Smooth muscle cell (in vitro differentiated cells): Measurements from ENCODE around the gene ABTB1. TPM values are rescaled to one million over a fixed set of nuclear protein-coding genes. Genes with fewer than 3 reads are reported as not detected.

Source experiments
- DNase-seq: peaks from one replicate; lab custom pipeline; 2025; ENCODE audit not compliant: unreplicated experiment; lab: John Stamatoyannopoulos, UW
- H2AFZ ChIP-seq: fragments of 200-600 bp; sonication (generic); 2 replicates; pipeline ENCODE4 v1.6.0; 2016; ENCODE audit warnings: antibody characterized with exemption, low read depth, mild to moderate bottlenecking
- H3F3A ChIP-seq: fragments of 200-600 bp; sonication (generic); 2 replicates; pipeline ENCODE4 v1.6.0; 2017; ENCODE audit warnings: antibody characterized with exemption, low read depth
- H3K27ac ChIP-seq: fragments of 200-600 bp; sonication (generic); 2 replicates; pipeline ENCODE4 v1.5.1; 2016; ENCODE audit warnings: low read depth, mild to moderate bottlenecking
- H3K27me3 ChIP-seq: fragments of 200-600 bp; sonication (generic); 2 replicates; pipeline ENCODE4 v1.6.1; 2016; ENCODE audit warnings: low read depth, mild to moderate bottlenecking
- H3K36me3 ChIP-seq: fragments of 200-600 bp; sonication (generic); 2 replicates; pipeline ENCODE4 v1.5.1; 2016; ENCODE audit warnings: low read depth
- H3K4me1 ChIP-seq: fragments of 200-600 bp; sonication (generic); 2 replicates; pipeline ENCODE4 v1.5.1; 2016; ENCODE audit warnings: low read depth
- H3K4me2 ChIP-seq: fragments of 200-600 bp; sonication (generic); 2 replicates; pipeline ENCODE4 v1.6.0; 2016; ENCODE audit warnings: mild to moderate bottlenecking
- H3K4me3 ChIP-seq: fragments of 200-600 bp; sonication (generic); 2 replicates; pipeline ENCODE4 v1.5.1; 2016; ENCODE audit warnings: mild to moderate bottlenecking
- H3K79me2 ChIP-seq: fragments of 200-600 bp; sonication (generic); 2 replicates; pipeline ENCODE4 v1.6.0; 2016; ENCODE audit warnings: low read depth, mild to moderate bottlenecking
- H3K9ac ChIP-seq: fragments of 200-600 bp; sonication (generic); 2 replicates; pipeline ENCODE4 v1.6.0; 2016; ENCODE audit warnings: low read depth
- H3K9me3 ChIP-seq: fragments of 200-600 bp; sonication (generic); replicated peaks from 2 replicates; pipeline ENCODE4 v1.5.1; 2016; ENCODE audit warnings: low read depth
- H4K20me1 ChIP-seq: fragments of 200-600 bp; sonication (generic); 2 replicates; pipeline ENCODE4 v1.6.0; 2016; ENCODE audit warnings: low read depth
- WGBS: methylation state at CpG from one replicate; pipeline ENCODE4 v1.1.7; 2016; ENCODE audit warnings: low lambda C conversion rate; 5-methylcytosine and 5-hydroxymethylcytosine counted together
- polyA plus RNA-seq: library from polyadenylated mRNA; unstranded; fragments of >200 nt; fragmentation: Nextera tagmentation; extraction: Ambion mirVana; gene quantifications from 2 replicates; pipeline ENCODE4 v1.2.1, GENCODE V29; 2016
- total RNA-seq: library from RNA; depleted of rRNA; stranded (reverse); fragments of >200 nt; gene quantifications from 2 replicates; pipeline ENCODE4 v1.2.3, GENCODE V29; 2014
- TF ChIP-seq, protein P1 (sequence below): fragments of 200-600 bp; sonication (generic); IDR thresholded peaks from 2 replicates; pipeline ENCODE4 v1.5.1; 2017; ENCODE audit warnings: borderline replicate concordance, mild to moderate bottlenecking, antibody characterized with exemption; ENCODE audit not compliant: insufficient read depth, poor library complexity, severe bottlenecking

ABTB1 gene
- total and polyA plus RNA-seq, 2 experiments from 2014 or later = 2.8 to 17.9 TPM

DNA sequence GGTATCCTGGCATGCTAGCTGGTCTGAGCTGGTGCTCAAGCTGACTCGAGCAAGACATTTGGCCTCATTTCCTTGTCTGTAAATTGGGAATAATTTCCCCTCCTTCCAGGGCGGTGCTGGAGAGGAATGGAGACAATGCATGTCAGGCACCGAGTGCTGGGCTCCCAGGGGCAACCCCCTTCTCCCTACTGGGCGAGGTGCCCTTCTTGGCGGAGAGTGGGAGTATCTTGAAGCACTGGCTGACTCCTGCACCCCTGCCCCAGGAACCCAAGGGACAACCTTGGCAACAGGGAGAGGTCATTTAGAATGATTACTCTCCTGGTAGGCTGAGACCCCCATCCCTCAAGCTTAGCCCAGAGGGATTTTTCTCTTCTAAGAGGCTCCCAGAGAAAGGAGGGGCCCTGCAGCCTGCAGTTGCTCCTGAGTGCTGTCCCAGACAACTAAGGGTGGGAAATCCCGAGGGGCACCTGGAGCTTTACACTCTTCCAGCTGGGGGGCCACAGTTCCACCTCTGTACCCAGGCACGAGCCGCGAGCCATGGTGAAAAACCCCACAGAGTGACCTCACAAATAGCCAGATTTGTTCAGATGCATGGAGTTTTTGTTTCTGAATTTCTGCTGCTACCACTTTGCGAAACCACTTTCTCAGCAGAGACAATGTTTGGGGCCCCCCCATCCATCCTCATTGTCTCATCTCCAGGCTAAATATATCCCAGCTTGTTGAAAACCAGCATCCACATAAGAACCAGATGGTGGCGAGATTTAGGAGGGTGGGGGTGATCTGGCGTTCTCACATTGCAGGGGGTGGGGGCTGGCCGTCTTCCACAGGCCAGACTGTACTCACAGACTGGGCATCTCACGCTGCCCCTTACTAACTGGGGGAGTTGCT, 44.8 kb downstream of the ABTB1 start:
- Histone ChIP-seq H3K36me3 (no peaks in the 10 kb centered on the region), H3F3A (no peaks in the 10 kb centered on the region), H3K4me1 (no peaks in the 10 kb centered on the region), H3K9ac (no peak overlapping the region), H2AFZ (no peak overlapping the region), H3K4me3 (no peak overlapping the region), H3K4me2 (no peak overlapping the region), H4K20me1 (no peaks in the 10 kb centered on the region), H3K9me3 (no peaks in the 10 kb centered on the region), H3K79me2 (no peaks in the 10 kb centered on the region), H3K27ac (no peak overlapping the region), H3K27me3 (no peaks in the 10 kb centered on the region)
- WGBS = 80% methylated on average over 14 of the region's 14 CpGs
- TF ChIP-seq, protein P1, sequence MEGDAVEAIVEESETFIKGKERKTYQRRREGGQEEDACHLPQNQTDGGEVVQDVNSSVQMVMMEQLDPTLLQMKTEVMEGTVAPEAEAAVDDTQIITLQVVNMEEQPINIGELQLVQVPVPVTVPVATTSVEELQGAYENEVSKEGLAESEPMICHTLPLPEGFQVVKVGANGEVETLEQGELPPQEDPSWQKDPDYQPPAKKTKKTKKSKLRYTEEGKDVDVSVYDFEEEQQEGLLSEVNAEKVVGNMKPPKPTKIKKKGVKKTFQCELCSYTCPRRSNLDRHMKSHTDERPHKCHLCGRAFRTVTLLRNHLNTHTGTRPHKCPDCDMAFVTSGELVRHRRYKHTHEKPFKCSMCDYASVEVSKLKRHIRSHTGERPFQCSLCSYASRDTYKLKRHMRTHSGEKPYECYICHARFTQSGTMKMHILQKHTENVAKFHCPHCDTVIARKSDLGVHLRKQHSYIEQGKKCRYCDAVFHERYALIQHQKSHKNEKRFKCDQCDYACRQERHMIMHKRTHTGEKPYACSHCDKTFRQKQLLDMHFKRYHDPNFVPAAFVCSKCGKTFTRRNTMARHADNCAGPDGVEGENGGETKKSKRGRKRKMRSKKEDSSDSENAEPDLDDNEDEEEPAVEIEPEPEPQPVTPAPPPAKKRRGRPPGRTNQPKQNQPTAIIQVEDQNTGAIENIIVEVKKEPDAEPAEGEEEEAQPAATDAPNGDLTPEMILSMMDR = no peak
- DNase-seq = no peak

DNA sequence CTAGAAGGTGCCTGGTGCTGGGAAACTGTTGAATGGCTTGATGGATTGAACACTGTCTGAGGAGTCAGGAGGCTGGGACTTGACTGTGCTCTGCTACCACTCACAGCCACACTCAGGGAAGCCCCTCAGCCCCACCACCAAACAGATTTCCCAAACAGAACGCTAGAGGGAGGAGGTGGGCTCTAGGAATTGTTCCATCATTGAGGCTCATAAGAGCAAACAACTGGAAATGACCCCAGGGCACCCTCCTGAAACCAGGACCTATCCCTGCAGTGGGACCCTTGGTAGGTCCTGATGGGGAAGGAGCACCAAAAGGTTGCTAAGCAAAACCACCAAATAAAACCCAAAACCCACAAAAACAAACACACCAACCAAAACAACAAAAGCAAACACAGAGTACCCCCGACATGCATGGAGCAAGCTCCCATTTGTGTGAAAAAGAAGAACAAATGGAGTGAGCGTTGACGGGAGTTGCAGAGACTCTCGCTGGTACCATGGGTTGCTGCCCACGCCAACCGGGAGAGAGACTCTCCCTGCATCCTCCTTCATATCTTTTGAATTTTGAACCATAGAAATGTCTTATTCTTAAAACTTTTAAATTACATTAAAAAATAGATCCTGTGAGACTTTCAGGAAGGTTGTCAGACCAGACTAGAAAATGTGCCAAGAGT, 45.6 kb downstream of the ABTB1 start:
- Histone ChIP-seq H3K4me1 (no peaks in the 10 kb centered on the region), H3K79me2 (no peaks in the 10 kb centered on the region), H3K27me3 (no peaks in the 10 kb centered on the region), H3K27ac (no peak overlapping the region), H3K4me3 (no peak overlapping the region), H4K20me1 (no peaks in the 10 kb centered on the region), H3K9me3 (no peaks in the 10 kb centered on the region), H2AFZ (no peak overlapping the region), H3K9ac (no peak overlapping the region), H3F3A (no peaks in the 10 kb centered on the region), H3K36me3 (no peaks in the 10 kb centered on the region), H3K4me2 (no peak overlapping the region)
- TF ChIP-seq, protein P1 = no peak
- 93% methylated on average over 7 of the region's 7 CpGs for WGBS
- DNase-seq = no peak

- Histone ChIP-seq H2AFZ (no peak overlapping the region), H4K20me1 (no peaks in the 10 kb centered on the region), H3F3A (no peaks in the 10 kb centered on the region), H3K4me3 (no peak overlapping the region), H3K27me3 (no peaks in the 10 kb centered on the region), H3K36me3 (no peaks in the 10 kb centered on the region), H3K9ac (no peak overlapping the region), H3K27ac (no peak overlapping the region), H3K4me1 (no peaks in the 10 kb centered on the region), H3K4me2 (no peak overlapping the region), H3K9me3 (no peaks in the 10 kb centered on the region), H3K79me2 (no peaks in the 10 kb centered on the region)
- WGBS = 82% methylated on average over 3 of the region's 3 CpGs
- TF ChIP-seq, protein P1 = no peak
- DNase-seq = no peak
Measured at GRCh38 chr3:127718916-127719290, 46.2 kb downstream of the ABTB1 start.
